ENCODE data around the gene NDUFS7. TPM values are rescaled to one million over a fixed set of nuclear protein-coding genes. Genes with fewer than 3 reads are reported as not detected.

The NDUFS7 gene
- total and polyA plus RNA-seq, 7 donors, result 99.4 to 262 (median 156) TPM

- DNase-seq, result no peak
- no peak for TF ChIP-seq EP300 (IDR thresholded peaks at IDR 0.05)
- TF ChIP-seq POLR2AphosphoS5 (IDR thresholded peaks at IDR 0.05), result no peak
- no peak for TF ChIP-seq CTCF (IDR thresholded peaks at IDR 0.05)
- TF ChIP-seq POLR2A (IDR thresholded peaks at IDR 0.05), result no peak
- no peaks in the 10 kb centered on the region for H3K27me3 ChIP-seq
- intact Hi-C loops (cut with DNase I), result no loop called here
- WGBS, 2 donors, result 31 to 73% methylated on average over 14 of the region's 14 CpGs
- peaks cover 38 to 99% (median 65%) of the 10 kb centered on the region in 4 donors for H3K36me3 ChIP-seq
- H3K9me3 ChIP-seq, result no peaks in the 10 kb centered on the region
- H3K27ac ChIP-seq, result no peak overlapping the region
- H3K4me3 ChIP-seq, result no peak overlapping the region
- H3K4me1 ChIP-seq, result no peaks in the 10 kb centered on the region
These were observed 46.0 kb downstream of the NDUFS7 start for GRCh38 chr19:1429750-1430149.

GRCh38 chr19:1430246-1430645 lies 46.5 kb downstream of the NDUFS7 start:
- no peaks in the 10 kb centered on the region for H3K9me3 ChIP-seq
- no peak overlapping the region for H3K4me3 ChIP-seq
- no peak overlapping the region for H3K27ac ChIP-seq
- H3K4me1 ChIP-seq, result no peaks in the 10 kb centered on the region
- intact Hi-C loops (cut with DNase I), result no loop called here
- WGBS, 2 donors, result 87 to 88% methylated on average over 14 of the region's 14 CpGs
- TF ChIP-seq CTCF (IDR thresholded peaks at IDR 0.05) (no peak), POLR2A (IDR thresholded peaks at IDR 0.05) (no peak), EP300 (IDR thresholded peaks at IDR 0.05) (no peak), POLR2AphosphoS5 (IDR thresholded peaks at IDR 0.05) (no peak)
- no peaks in the 10 kb centered on the region for H3K27me3 ChIP-seq
- no peak for DNase-seq
- H3K36me3 ChIP-seq, result peaks cover 38 to 99% (median 61%) of the 10 kb centered on the region in 4 donors

GRCh38 chr19:1431759-1432506 lies 48.2 kb downstream of the NDUFS7 start:
- H3K9me3 ChIP-seq, result no peaks in the 10 kb centered on the region
- no peaks in the 10 kb centered on the region for H3K27me3 ChIP-seq
- H3K4me3 ChIP-seq, result no peak overlapping the region
- TF ChIP-seq POLR2A (IDR thresholded peaks at IDR 0.05) (no peak), EP300 (IDR thresholded peaks at IDR 0.05) (no peak), POLR2AphosphoS5 (IDR thresholded peaks at IDR 0.05) (no peak), CTCF (IDR thresholded peaks at IDR 0.05) (no peak)
- H3K36me3 ChIP-seq, result peaks cover 38 to 89% (median 54%) of the 10 kb centered on the region in 4 donors
- no peak for DNase-seq
- no peaks in the 10 kb centered on the region for H3K4me1 ChIP-seq
- intact Hi-C loops (cut with DNase I), result no loop called here
- 93 to 94% methylated on average over 24 of the region's 24 CpGs for WGBS, 2 donors
- H3K27ac ChIP-seq, result no peak overlapping the region

- peaks cover 34 to 83% (median 51%) of the 10 kb centered on the region in 4 donors for H3K36me3 ChIP-seq
- intact Hi-C loops (cut with DNase I), result no loop called here
- WGBS, 2 donors, result 95 to 96% methylated on average over 16 of the region's 16 CpGs
- TF ChIP-seq EP300 (IDR thresholded peaks at IDR 0.05) (no peak), POLR2AphosphoS5 (IDR thresholded peaks at IDR 0.05) (no peak), POLR2A (IDR thresholded peaks at IDR 0.05) (no peak), CTCF (IDR thresholded peaks at IDR 0.05) (no peak)
- no peaks in the 10 kb centered on the region for H3K9me3 ChIP-seq
- no peaks in the 10 kb centered on the region for H3K27me3 ChIP-seq
- no peak overlapping the region for H3K4me3 ChIP-seq
- peaks cover 0 to under 1% (median under 1%) of the 10 kb centered on the region in 4 donors for H3K4me1 ChIP-seq
- DNase-seq, result no peak
- H3K27ac ChIP-seq, result no peak overlapping the region
These were observed 48.8 kb downstream of the NDUFS7 start for GRCh38 chr19:1432507-1432887.

Measured in sigmoid colon (tissue), 7 donors.